Measurements from ENCODE around the gene ZMAT5. TPM values are rescaled to one million over a fixed set of nuclear protein-coding genes. Genes with fewer than 3 reads are reported as not detected.

The ZMAT5 gene, protein sequence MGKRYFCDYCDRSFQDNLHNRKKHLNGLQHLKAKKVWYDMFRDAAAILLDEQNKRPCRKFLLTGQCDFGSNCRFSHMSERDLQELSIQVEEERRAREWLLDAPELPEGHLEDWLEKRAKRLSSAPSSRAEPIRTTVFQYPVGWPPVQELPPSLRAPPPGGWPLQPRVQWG
- total RNA-seq (10 to 100 TPM in 4 of 6 donors, 1 to 10 TPM in 2; 8.3 to 13.2 (median 10.7) TPM), polyA plus RNA-seq (10 to 100 TPM; 19.9 to 20.7 TPM)

DNA sequence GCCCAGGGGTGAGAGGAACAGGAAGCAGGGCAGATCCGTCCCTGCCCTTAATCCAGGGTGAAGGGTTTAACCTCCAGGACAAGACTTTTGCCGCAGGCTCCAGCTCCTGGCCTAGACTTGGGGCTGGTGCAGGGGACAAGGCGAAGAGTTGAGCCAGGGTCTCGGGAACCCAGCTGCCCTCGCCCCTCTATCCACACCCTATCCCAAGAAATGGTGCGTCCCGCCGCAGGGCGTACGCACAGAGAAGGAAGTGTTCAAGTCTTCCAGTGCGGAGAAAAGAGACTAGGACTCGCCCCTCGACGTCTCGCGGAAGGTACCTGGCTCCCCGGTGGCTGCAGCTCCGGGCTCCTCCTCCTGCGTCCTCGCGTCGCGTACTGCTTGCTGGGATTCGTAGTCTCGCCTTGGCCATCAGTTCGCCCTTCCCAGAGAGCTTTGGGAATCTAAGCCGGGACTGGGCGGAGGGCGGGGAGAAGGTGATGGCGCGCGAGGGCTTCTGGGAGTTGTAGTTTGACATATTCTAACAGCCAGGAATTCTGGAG is at the start of gene ZMAT5:
ZMAT5 (minus strand) TSS at position 376 of the 539 bp plus-strand sequence. CDS start 18,463 bp downstream, outside the sequence.
- peak within 1 kb of the TSS; percentile 57 to 93 (median 68) for H3K4me3 ChIP-seq
- no peaks in the 10 kb centered on the region for H3K9me3 ChIP-seq
- ATAC-seq = peak; percentile 98 to 99 (median 98)
- WGBS, 2 donors = 0% methylated on average over 32 of the region's 32 CpGs
- peak; percentile 91 to 99 (median 96) for DNase-seq
- peak; percentile 85 for FAIRE-seq
- peaks cover 2 to 14% (median 5%) of the 10 kb centered on the region in 3 donors for H3K4me1 ChIP-seq
- H3K27me3 ChIP-seq = no peaks in the 10 kb centered on the region
- H3K27ac ChIP-seq = peak within 1 kb of the TSS; percentile 74 to 84 (median 80)
- intact Hi-C loops (cut with DNase I) = no loop called here
- TF ChIP-seq, protein P1, sequence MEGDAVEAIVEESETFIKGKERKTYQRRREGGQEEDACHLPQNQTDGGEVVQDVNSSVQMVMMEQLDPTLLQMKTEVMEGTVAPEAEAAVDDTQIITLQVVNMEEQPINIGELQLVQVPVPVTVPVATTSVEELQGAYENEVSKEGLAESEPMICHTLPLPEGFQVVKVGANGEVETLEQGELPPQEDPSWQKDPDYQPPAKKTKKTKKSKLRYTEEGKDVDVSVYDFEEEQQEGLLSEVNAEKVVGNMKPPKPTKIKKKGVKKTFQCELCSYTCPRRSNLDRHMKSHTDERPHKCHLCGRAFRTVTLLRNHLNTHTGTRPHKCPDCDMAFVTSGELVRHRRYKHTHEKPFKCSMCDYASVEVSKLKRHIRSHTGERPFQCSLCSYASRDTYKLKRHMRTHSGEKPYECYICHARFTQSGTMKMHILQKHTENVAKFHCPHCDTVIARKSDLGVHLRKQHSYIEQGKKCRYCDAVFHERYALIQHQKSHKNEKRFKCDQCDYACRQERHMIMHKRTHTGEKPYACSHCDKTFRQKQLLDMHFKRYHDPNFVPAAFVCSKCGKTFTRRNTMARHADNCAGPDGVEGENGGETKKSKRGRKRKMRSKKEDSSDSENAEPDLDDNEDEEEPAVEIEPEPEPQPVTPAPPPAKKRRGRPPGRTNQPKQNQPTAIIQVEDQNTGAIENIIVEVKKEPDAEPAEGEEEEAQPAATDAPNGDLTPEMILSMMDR (IDR thresholded peaks at IDR 0.05) = no peak
- H3K36me3 ChIP-seq = peaks cover 0 to 16% (median 10%) of the 10 kb centered on the region in 3 donors

GRCh38 chr22:29816539-29816938 is 49.7 kb upstream of the ZMAT5 start:
- Histone ChIP-seq H3K27ac (no peak overlapping the region), H3K9me3 (no peaks in the 10 kb centered on the region), H3K4me1 (peaks cover 0 to under 1% (median 0%) of the 10 kb centered on the region in 3 donors), H3K4me3 (no peak overlapping the region), H3K36me3 (peaks cover 0 to 35% (median 11%) of the 10 kb centered on the region in 3 donors), H3K27me3 (no peaks in the 10 kb centered on the region)
- FAIRE-seq (no peak), DNase-seq (no peak), ATAC-seq (no peak)
- TF ChIP-seq, protein P1 (IDR thresholded peaks at IDR 0.05) = no peak
- intact Hi-C loops (cut with DNase I) = no loop called here
- WGBS, 2 donors = 80 to 85% methylated on average over 5 to 6 of the region's 6 CpGs

DNA sequence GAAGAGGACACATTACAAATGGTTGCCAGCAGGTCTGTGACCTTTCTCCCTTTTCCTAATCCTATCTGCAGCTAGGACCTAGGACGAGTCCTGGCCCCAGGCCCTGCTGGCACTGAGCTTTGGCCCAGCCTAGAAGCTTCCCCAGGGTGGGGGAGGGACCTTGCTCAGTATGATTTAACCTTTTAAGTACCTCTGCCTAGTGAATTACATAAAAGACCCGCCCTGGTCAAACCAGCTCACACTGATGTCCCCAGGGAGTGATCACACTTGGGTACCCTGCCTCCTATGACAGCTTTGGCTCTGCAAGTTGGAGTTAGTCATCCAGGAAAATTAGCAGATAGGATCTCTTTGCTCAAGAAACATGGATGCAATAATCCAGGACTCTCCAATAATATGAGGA is 49.3 kb upstream of the ZMAT5 start:
- no peaks in the 10 kb centered on the region for H3K27me3 ChIP-seq
- no peak overlapping the region for H3K4me3 ChIP-seq
- 48% methylated on average over 2 of the region's 2 CpGs for WGBS, 2 donors
- intact Hi-C loops (cut with DNase I) = no loop called here
- ATAC-seq = peak in 2 of 4 donors; percentile 37 to 63
- no peaks in the 10 kb centered on the region for H3K4me1 ChIP-seq
- peak in 3 of 6 donors; percentile 29 to 40 (median 29) for DNase-seq
- H3K36me3 ChIP-seq = peaks cover 0 to 38% (median 11%) of the 10 kb centered on the region in 3 donors
- H3K9me3 ChIP-seq = no peaks in the 10 kb centered on the region
- TF ChIP-seq, protein P1 (IDR thresholded peaks at IDR 0.05) = no peak
- FAIRE-seq = no peak
- H3K27ac ChIP-seq = no peak overlapping the region

GRCh38 chr22:29815580-29815979 is 48.8 kb upstream of the ZMAT5 start:
- no peak overlapping the region for H3K27ac ChIP-seq
- WGBS, 2 donors = 76 to 90% methylated on average over 4 of the region's 4 CpGs
- FAIRE-seq (no peak), ATAC-seq (no peak), DNase-seq (no peak)
- no peaks in the 10 kb centered on the region for H3K27me3 ChIP-seq
- intact Hi-C loops (cut with DNase I) = no loop called here
- H3K9me3 ChIP-seq = no peaks in the 10 kb centered on the region
- no peak overlapping the region for H3K4me3 ChIP-seq
- no peaks in the 10 kb centered on the region for H3K4me1 ChIP-seq
- TF ChIP-seq, protein P1 (IDR thresholded peaks at IDR 0.05) = no peak
- H3K36me3 ChIP-seq = peaks cover 0 to 38% (median 11%) of the 10 kb centered on the region in 3 donors

DNA sequence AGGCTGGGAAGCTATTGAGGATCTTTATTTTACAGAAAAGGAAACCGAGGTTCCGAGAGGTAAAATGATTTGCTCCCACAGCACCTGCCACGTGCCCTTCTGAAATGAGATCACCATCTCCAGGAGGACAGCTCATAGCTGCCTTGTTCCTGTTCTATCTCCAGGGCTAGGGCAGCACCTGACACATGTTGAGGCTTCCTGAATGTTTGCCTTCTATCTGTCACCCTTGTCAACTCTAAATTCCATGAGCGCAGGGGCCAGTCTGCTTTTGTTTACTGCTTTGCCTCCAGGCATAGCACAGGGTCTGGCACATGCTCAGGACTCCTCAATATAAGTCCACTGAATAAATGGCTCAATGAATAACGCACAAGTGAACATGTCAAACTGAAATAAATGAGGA is 47.2 kb upstream of the ZMAT5 start:
- intact Hi-C loops (cut with DNase I) = no loop called here
- H3K4me1 ChIP-seq = no peaks in the 10 kb centered on the region
- H3K9me3 ChIP-seq = no peaks in the 10 kb centered on the region
- ATAC-seq (no peak), DNase-seq (no peak), FAIRE-seq (no peak)
- H3K36me3 ChIP-seq = peaks cover 0 to 38% (median 11%) of the 10 kb centered on the region in 3 donors
- 81 to 83% methylated on average over 5 of the region's 5 CpGs for WGBS, 2 donors
- H3K27me3 ChIP-seq = no peaks in the 10 kb centered on the region
- no peak overlapping the region for H3K27ac ChIP-seq
- TF ChIP-seq, protein P1 (IDR thresholded peaks at IDR 0.05) = no peak
- no peak overlapping the region for H3K4me3 ChIP-seq
